ENCODE results near the gene DDX54. TPM values are rescaled to one million over a fixed set of nuclear protein-coding genes. Genes with fewer than 3 reads are reported as not detected.

DDX54 gene
- total and polyA plus RNA-seq, 4 donors: 17.9 to 75.3 (median 51.9) TPM

GRCh38 chr12:113128802-113129663, 56.2 kb downstream of the DDX54 start:
- no peaks in the 10 kb centered on the region for H3K27me3 ChIP-seq (ENCODE audit: control insufficient read depth in 3 of 3, insufficient read depth in 3 of 3, low read length in 2 of 3)
- no peaks in the 10 kb centered on the region for H3K4me1 ChIP-seq (ENCODE audit: control insufficient read depth in 5 of 5, insufficient read depth in 5 of 5, low read length in 5 of 5)
- H3K4me3 ChIP-seq: no peak overlapping the region
- WGBS, 2 donors: 55 to 63% methylated on average over 9 of the region's 9 CpGs
- DNase-seq: no peak
- no peak overlapping the region for H3K9ac ChIP-seq (ENCODE audit: insufficient read depth in 1 of 2, low read length in 2 of 2)
- peaks cover 0 to 4% (median 0%) of the 10 kb centered on the region in 4 donors for H3K9me3 ChIP-seq (ENCODE audit: control insufficient read depth in 4 of 4, insufficient read depth in 3 of 4, low read length in 3 of 4)
- ATAC-seq (ENCODE audit: insufficient read depth, low FRiP score): no peak
- H3K27ac ChIP-seq (ENCODE audit: low read depth in 1 of 2, low read length in 1 of 2): no peak overlapping the region
- H3K36me3 ChIP-seq (ENCODE audit: control insufficient read depth in 4 of 4, insufficient read depth in 4 of 4, low read length in 4 of 4): no peaks in the 10 kb centered on the region
- TF ChIP-seq CTCF (IDR thresholded peaks at IDR 0.05; ENCODE audit: control extremely low read depth, extremely low read depth): no peak

DNA sequence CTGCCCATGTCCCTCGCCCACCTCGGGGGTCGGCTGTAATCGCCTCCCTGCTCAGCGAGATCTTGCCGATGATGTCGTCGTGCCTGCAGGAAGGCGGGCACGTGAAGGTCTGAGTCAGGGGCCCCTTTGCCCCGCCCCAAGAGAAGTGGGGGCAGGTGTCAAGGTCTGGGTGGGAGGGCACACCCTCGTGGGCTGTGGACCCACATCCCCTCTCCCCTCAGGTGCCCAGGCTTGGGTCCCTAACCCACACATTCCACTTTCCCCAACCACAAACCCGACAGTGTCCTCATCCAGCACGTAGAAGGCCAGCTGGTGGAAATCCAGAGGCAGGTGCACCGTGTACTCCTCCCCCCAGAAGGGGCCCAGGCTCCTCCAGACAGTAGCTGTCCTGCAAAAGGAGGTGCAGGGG, 57.5 kb downstream of the DDX54 start:
- 37 to 40% methylated on average over 15 of the region's 15 CpGs for WGBS, 2 donors
- DNase-seq (no peak), ATAC-seq (ENCODE audit: insufficient read depth, low FRiP score) (no peak)
- Histone ChIP-seq H3K36me3 (ENCODE audit: control insufficient read depth in 4 of 4, insufficient read depth in 4 of 4, low read length in 4 of 4) (no peaks in the 10 kb centered on the region), H3K9me3 (ENCODE audit: control insufficient read depth in 4 of 4, insufficient read depth in 3 of 4, low read length in 3 of 4) (peaks cover 0 to 9% (median 2%) of the 10 kb centered on the region in 4 donors), H3K9ac (ENCODE audit: insufficient read depth in 1 of 2, low read length in 2 of 2) (no peak overlapping the region), H3K4me1 (ENCODE audit: control insufficient read depth in 5 of 5, insufficient read depth in 5 of 5, low read length in 5 of 5) (no peaks in the 10 kb centered on the region), H3K27ac (ENCODE audit: low read depth in 1 of 2, low read length in 1 of 2) (no peak overlapping the region), H3K4me3 (no peak overlapping the region), H3K27me3 (ENCODE audit: control insufficient read depth in 3 of 3, insufficient read depth in 3 of 3, low read length in 2 of 3) (no peaks in the 10 kb centered on the region)
- no peak for TF ChIP-seq CTCF (IDR thresholded peaks at IDR 0.05; ENCODE audit: control extremely low read depth, extremely low read depth)

- Histone ChIP-seq H3K27me3 (ENCODE audit: control insufficient read depth in 3 of 3, insufficient read depth in 3 of 3, low read length in 2 of 3) (no peaks in the 10 kb centered on the region), H3K9me3 (ENCODE audit: control insufficient read depth in 4 of 4, insufficient read depth in 3 of 4, low read length in 3 of 4) (peaks cover 0 to 12% (median 2%) of the 10 kb centered on the region in 4 donors), H3K27ac (ENCODE audit: low read depth in 1 of 2, low read length in 1 of 2) (no peak overlapping the region), H3K9ac (ENCODE audit: insufficient read depth in 1 of 2, low read length in 2 of 2) (no peak overlapping the region), H3K4me1 (ENCODE audit: control insufficient read depth in 5 of 5, insufficient read depth in 5 of 5, low read length in 5 of 5) (no peaks in the 10 kb centered on the region), H3K4me3 (no peak overlapping the region), H3K36me3 (ENCODE audit: control insufficient read depth in 4 of 4, insufficient read depth in 4 of 4, low read length in 4 of 4) (no peaks in the 10 kb centered on the region)
- DNase-seq: no peak
- TF ChIP-seq CTCF (IDR thresholded peaks at IDR 0.05; ENCODE audit: control extremely low read depth, extremely low read depth): no peak
- 76 to 88% methylated on average over 3 of the region's 3 CpGs for WGBS, 2 donors
- no peak for ATAC-seq (ENCODE audit: insufficient read depth, low FRiP score)
These were observed 64.5 kb downstream of the DDX54 start for GRCh38 chr12:113120670-113121370.

All from lung (tissue), 12 donors.